Mesothelial cell of epicardium (in vitro differentiated cells): ENCODE data around the gene SLC25A47. TPM values are rescaled to one million over a fixed set of nuclear protein-coding genes. Genes with fewer than 3 reads are reported as not detected.

Experiments
- DNase-seq, 2 experiments: peaks; one replicate each; pipeline ENCODE4 v3.0.0; 2021; ENCODE audit warnings: low spot score in 2 of 2; ENCODE audit not compliant: unreplicated experiment in 2 of 2
- H3K27ac Mint-ChIP-seq: 2 replicates; pipeline ENCODE4 v1.8.0; 2021; ENCODE audit warnings: mixed read lengths
- H3K27me3 Mint-ChIP-seq: 2 replicates; pipeline ENCODE4 v1.8.0; 2021; ENCODE audit warnings: low read depth, mixed read lengths
- H3K36me3 Mint-ChIP-seq: 2 replicates; pipeline ENCODE4 v1.8.0; 2021; ENCODE audit warnings: mixed read lengths
- H3K4me1 Mint-ChIP-seq: 2 replicates; pipeline ENCODE4 v1.8.0; 2021; ENCODE audit warnings: mixed read lengths
- H3K4me3 Mint-ChIP-seq: 2 replicates; pipeline ENCODE4 v1.8.0; 2021; ENCODE audit warnings: mild to moderate bottlenecking, moderate library complexity, mixed read lengths
- H3K9me3 Mint-ChIP-seq: 2 replicates; pipeline ENCODE4 v1.8.0; 2021; ENCODE audit warnings: mixed read lengths
- total RNA-seq: library from RNA; stranded (reverse); gene quantifications from 3 replicates; pipeline ENCODE4 v1.2.1, GENCODE V29; 2021
- TF ChIP-seq, protein P1 (sequence below): fragments of 200-600 bp; sonication (generic); IDR thresholded peaks from one replicate; pipeline ENCODE4 v1.5.0; 2021; ENCODE audit warnings: antibody characterized with exemption; ENCODE audit not compliant: unreplicated experiment

SLC25A47 gene
- total RNA-seq, 1 donor from 2014 or later: not detected

DNA sequence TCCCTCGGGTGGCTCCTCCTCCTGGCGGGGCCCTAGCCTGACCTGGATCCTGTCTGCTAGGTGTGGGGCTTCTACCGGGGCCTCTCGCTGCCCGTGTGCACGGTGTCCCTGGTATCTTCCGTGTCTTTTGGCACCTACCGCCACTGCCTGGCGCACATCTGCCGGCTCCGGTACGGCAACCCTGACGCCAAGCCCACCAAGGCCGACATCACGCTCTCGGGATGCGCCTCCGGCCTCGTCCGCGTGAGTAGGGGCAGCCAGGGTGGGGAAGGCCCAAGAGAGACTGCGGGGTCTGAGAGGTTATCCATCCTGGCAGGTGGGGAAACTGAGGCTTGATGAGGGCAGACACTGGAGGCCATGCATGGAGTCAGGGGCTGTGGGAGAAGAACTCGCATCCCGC, 4.0 kb downstream of the SLC25A47 start:
- no peak for DNase-seq
- H3K27me3 Mint-ChIP-seq: no peaks in the 10 kb centered on the region
- no peaks in the 10 kb centered on the region for H3K9me3 Mint-ChIP-seq
- no peak overlapping the region for H3K4me3 Mint-ChIP-seq
- H3K27ac Mint-ChIP-seq: no peak overlapping the region
- TF ChIP-seq, protein P1, sequence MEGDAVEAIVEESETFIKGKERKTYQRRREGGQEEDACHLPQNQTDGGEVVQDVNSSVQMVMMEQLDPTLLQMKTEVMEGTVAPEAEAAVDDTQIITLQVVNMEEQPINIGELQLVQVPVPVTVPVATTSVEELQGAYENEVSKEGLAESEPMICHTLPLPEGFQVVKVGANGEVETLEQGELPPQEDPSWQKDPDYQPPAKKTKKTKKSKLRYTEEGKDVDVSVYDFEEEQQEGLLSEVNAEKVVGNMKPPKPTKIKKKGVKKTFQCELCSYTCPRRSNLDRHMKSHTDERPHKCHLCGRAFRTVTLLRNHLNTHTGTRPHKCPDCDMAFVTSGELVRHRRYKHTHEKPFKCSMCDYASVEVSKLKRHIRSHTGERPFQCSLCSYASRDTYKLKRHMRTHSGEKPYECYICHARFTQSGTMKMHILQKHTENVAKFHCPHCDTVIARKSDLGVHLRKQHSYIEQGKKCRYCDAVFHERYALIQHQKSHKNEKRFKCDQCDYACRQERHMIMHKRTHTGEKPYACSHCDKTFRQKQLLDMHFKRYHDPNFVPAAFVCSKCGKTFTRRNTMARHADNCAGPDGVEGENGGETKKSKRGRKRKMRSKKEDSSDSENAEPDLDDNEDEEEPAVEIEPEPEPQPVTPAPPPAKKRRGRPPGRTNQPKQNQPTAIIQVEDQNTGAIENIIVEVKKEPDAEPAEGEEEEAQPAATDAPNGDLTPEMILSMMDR: no peak
- no peaks in the 10 kb centered on the region for H3K4me1 Mint-ChIP-seq
- no peaks in the 10 kb centered on the region for H3K36me3 Mint-ChIP-seq

DNA sequence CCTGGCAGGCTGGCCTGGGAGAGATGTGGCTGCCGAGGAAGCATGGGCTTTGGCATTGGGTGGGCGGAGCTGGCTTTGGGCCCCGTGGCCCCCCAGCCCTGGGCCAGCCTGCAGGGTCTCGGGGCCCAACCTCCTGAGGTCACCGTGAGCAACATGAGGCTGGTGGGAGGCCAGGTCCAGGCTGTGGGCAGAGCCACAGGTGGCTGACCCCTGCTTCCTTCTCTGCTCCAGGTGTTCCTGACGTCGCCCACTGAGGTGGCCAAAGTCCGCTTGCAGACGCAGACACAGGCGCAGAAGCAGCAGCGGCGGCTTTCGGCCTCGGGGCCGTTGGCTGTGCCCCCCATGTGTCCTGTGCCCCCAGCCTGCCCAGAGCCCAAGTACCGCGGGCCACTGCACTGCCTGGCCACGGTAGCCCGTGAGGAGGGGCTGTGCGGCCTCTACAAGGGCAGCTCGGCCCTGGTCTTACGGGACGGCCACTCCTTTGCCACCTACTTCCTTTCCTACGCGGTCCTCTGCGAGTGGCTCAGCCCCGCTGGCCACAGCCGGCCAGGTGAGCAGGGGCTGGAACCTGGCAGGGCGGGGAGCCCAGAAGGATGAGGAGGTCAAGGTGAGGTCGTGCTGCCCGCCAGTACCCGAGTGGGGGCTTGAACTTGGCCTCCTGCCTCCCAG, 5.5 kb downstream of the SLC25A47 start:
- TF ChIP-seq, protein P1: no peak
- Mint-ChIP-seq H3K4me1 (no peaks in the 10 kb centered on the region), H3K27ac (no peak overlapping the region), H3K9me3 (no peaks in the 10 kb centered on the region), H3K27me3 (no peaks in the 10 kb centered on the region), H3K36me3 (no peaks in the 10 kb centered on the region), H3K4me3 (no peak overlapping the region)
- no peak for DNase-seq

DNA sequence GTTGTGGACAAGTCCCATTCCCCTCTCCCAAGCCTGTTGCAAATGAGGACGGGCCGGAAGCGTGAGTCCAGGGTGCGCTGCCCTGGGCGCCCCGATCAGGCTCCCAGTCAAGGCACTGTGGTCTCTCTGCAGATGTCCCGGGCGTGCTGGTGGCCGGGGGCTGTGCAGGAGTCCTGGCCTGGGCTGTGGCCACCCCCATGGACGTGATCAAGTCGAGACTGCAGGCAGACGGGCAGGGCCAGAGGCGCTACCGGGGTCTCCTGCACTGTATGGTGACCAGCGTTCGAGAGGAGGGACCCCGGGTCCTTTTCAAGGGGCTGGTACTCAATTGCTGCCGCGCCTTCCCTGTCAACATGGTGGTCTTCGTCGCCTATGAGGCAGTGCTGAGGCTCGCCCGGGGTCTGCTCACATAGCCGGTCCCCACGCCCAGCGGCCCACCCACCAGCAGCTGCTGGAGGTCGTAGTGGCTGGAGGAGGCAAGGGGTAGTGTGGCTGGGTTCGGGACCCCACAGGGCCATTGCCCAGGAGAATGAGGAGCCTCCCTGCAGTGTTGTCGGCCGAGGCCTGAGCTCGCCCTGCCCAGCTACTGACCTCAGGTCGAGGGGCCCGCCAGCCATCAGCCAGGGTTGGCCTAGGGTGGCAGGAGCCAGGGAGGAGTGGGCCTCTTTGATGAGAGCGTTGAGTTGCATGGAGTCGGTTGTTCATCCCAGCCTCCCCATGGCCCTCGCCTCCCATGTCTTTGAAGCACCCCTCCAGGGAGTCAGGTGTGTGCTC, 6.3 kb downstream of the SLC25A47 start:
- H3K36me3 Mint-ChIP-seq: peaks cover under 1% of the 10 kb centered on the region
- no peaks in the 10 kb centered on the region for H3K9me3 Mint-ChIP-seq
- no peak overlapping the region for H3K4me3 Mint-ChIP-seq
- no peak overlapping the region for H3K27ac Mint-ChIP-seq
- H3K4me1 Mint-ChIP-seq: no peaks in the 10 kb centered on the region
- DNase-seq: no peak
- TF ChIP-seq, protein P1: no peak
- no peaks in the 10 kb centered on the region for H3K27me3 Mint-ChIP-seq

DNA sequence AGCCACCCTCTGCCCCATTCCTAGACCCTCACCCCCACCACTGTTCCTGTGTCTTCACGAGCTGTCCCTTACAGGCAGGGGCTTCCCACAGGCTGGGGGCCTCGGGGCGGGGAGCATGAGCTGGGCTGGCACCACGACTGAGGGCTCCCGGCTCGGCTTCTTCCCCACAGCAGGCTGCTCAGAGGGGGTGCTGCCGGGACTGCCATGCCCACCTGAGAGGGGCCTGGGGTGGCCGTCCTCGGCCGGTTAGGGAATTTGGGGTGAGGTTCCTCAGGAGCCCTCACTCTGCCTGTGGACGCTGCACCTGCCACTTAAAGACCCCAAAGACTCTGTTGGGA, 6.8 kb downstream of the SLC25A47 start:
- H3K4me3 Mint-ChIP-seq: no peak overlapping the region
- no peaks in the 10 kb centered on the region for H3K9me3 Mint-ChIP-seq
- H3K27ac Mint-ChIP-seq: no peak overlapping the region
- H3K27me3 Mint-ChIP-seq: no peaks in the 10 kb centered on the region
- peaks cover 6% of the 10 kb centered on the region for H3K36me3 Mint-ChIP-seq
- no peak for DNase-seq
- H3K4me1 Mint-ChIP-seq: no peaks in the 10 kb centered on the region
- TF ChIP-seq, protein P1: no peak

DNA sequence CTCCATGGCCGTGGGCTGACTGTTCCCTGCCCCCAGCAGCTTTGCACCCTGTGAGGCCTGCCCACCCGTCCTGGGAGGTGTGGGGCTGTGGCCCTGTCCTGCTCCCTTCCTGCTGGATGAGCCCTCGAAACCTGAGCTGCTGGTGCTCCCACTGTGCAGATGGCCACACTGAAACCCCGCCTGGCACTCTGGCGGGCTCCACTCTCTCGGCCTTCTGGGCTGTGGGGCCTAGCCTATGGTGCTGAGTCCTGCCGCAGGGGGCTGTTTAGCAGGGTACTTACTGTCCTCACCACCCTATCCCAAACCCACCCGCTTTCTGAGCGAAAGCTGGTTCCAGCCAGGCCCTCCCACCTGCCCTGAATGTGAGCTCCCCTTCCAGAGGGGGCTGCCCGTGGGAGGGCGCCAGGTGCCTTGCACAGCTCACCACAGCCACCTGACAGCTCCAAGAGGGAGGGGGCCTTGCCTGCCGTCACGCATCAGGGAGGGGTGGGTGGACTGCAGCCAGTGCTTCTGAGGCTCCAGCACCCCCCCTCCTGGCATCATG, 7.3 kb downstream of the SLC25A47 start:
- TF ChIP-seq, protein P1: no peak
- Mint-ChIP-seq H3K4me1 (no peaks in the 10 kb centered on the region), H3K27me3 (no peaks in the 10 kb centered on the region), H3K36me3 (peaks cover 6% of the 10 kb centered on the region), H3K27ac (no peak overlapping the region), H3K9me3 (no peaks in the 10 kb centered on the region), H3K4me3 (no peak overlapping the region)
- DNase-seq: no peak
